Hematopoietic multipotent progenitor cell treated with erythropoietin and hydrocortisone succinate and interleukin-3 and kit ligand, for 17 days (in vitro differentiated cells): Measurements from ENCODE around the gene CSTPP1.
"Not testable (repeated sequence)": the region's sequence is repeated elsewhere in the genome, so short reads cannot be mapped to it uniquely, and the experiment has no call there.

ENCODE experiments used
- DNase-seq: peaks from one replicate; pipeline ENCODE4 v3.0.0-alpha.2; 2015; ENCODE audit warnings: low spot score

The CSTPP1 gene

GRCh38 chr11:46912526-46913150 lies 23.9 kb upstream of the CSTPP1 start:
- DNase-seq = no peak

- no peak for DNase-seq
Observed at GRCh38 chr11:46913484-46913883, 23.1 kb upstream of the CSTPP1 start.

- DNase-seq = no peak
Observed at GRCh38 chr11:46914363-46914762, 22.2 kb upstream of the CSTPP1 start.

- DNase-seq = no peak
Observed at GRCh38 chr11:46914910-46915309, 21.7 kb upstream of the CSTPP1 start.

- no peak for DNase-seq
Observed at GRCh38 chr11:46916286-46917108, 20.1 kb upstream of the CSTPP1 start.

GRCh38 chr11:46917109-46917761 lies 19.3 kb upstream of the CSTPP1 start:
- DNase-seq = no peak

GRCh38 chr11:46917762-46918082 lies 18.8 kb upstream of the CSTPP1 start:
- no peak for DNase-seq

GRCh38 chr11:46918083-46918787 lies 18.3 kb upstream of the CSTPP1 start, which contains the start of gene LRP4:
Gene LRP4, minus strand, starts transcription at chr11:46918550. Its CDS starts 171 bp downstream, at chr11:46918379.
- no peak for DNase-seq

GRCh38 chr11:46918788-46919513 lies 17.6 kb upstream of the CSTPP1 start:
- DNase-seq = no peak

- no peak for DNase-seq
Observed at GRCh38 chr11:46920755-46921154, 15.8 kb upstream of the CSTPP1 start.

GRCh38 chr11:46927928-46928327 lies 8.6 kb upstream of the CSTPP1 start:
- DNase-seq = not testable (repeated sequence)

GRCh38 chr11:46928701-46929100 lies 7.9 kb upstream of the CSTPP1 start:
- not testable (repeated sequence) for DNase-seq

- no peak for DNase-seq
Observed at GRCh38 chr11:46930089-46930488, 6.5 kb upstream of the CSTPP1 start.

GRCh38 chr11:46942172-46942571 lies 5.6 kb downstream of the CSTPP1 start:
- DNase-seq = no peak

- no peak for DNase-seq
Observed at GRCh38 chr11:46944356-46945075, 8.0 kb downstream of the CSTPP1 start.

GRCh38 chr11:46947399-46948077 lies 11.0 kb downstream of the CSTPP1 start:
- no peak for DNase-seq

GRCh38 chr11:46948378-46949131 lies 12.0 kb downstream of the CSTPP1 start:
- DNase-seq = no peak

GRCh38 chr11:46949297-46949696 lies 12.7 kb downstream of the CSTPP1 start:
- no peak for DNase-seq

- no peak for DNase-seq
Observed at GRCh38 chr11:46951864-46952263, 15.3 kb downstream of the CSTPP1 start.

- no peak for DNase-seq
Observed at GRCh38 chr11:46952553-46952952, 16.0 kb downstream of the CSTPP1 start.
